Left lung (tissue), 10 donors: Measurements from ENCODE around the gene INPP5D. TPM values are rescaled to one million over a fixed set of nuclear protein-coding genes. Genes with fewer than 3 reads are reported as not detected.

Source experiments
- ATAC-seq: fragments of 200-7000 bp; cut with Tn5 transposase; one replicate; pipeline ENCODE4 v1.9.1; 2020; ENCODE audit warnings: moderate library complexity
- DNase-seq, 4 donors: peaks; one replicate each; pipeline ENCODE4 v3.0.0-alpha.2; 2013 to 2020
- H3K27ac ChIP-seq, 2 donors: fragments of 200-600 bp; sonication (generic) in 1 of 2; one replicate each; pipeline versions ENCODE4 v1.5.0 to v1.8.0; 2020 to 2021
- H3K27me3 ChIP-seq, 2 donors: fragments of 200-600 bp; sonication (generic) in 1 of 2; one replicate each; pipeline versions ENCODE4 v1.5.0 to v1.8.0; 2020 to 2021
- H3K36me3 ChIP-seq, 2 donors: fragments of 200-600 bp; sonication (generic) in 1 of 2; one replicate each; pipeline versions ENCODE4 v1.5.0 to v1.8.0; 2020 to 2021
- H3K4me1 ChIP-seq, 2 donors: fragments of 200-600 bp; one replicate each; pipeline ENCODE4 v1.8.0; 2021
- H3K4me3 ChIP-seq, 2 donors: fragments of 200-600 bp; sonication (generic) in 1 of 2; one replicate each; pipeline versions ENCODE4 v1.5.0 to v1.8.0; 2020 to 2021; ENCODE audit warnings: mild to moderate bottlenecking in 1 of 2
- H3K9me3 ChIP-seq, 2 donors: fragments of 200-600 bp; sonication (generic) in 1 of 2; one replicate each; pipeline versions ENCODE4 v1.5.0 to v1.8.0; 2020 to 2021
- CTCF ChIP-seq, 2 donors: fragments of 200-600 bp; sonication (generic) in 1 of 2; IDR thresholded peaks; one replicate each; pipeline versions ENCODE4 v1.5.0 to v1.8.0; 2021; ENCODE audit warnings: antibody characterized with exemption in 2 of 2
- intact Hi-C, 2 donors: fragments of 100-400 bp; cut with DNase I; formaldehyde crosslinking; loops; one replicate each; pipeline versions ENCODE4 v1.11.2 to v1.14.2; 2022
- polyA plus RNA-seq, 6 donors: library from polyadenylated mRNA; unstranded; fragments of 120-200 nt; gene quantifications; one replicate each; pipeline ENCODE4 v1.2.1, GENCODE V29; 2013; ENCODE audit not compliant: insufficient read length in 6 of 6
- total RNA-seq, 2 donors: library from RNA; stranded (reverse); fragmentation: NEBNext Ultra II Directional; extraction: Animal tissue kit (Norgen Biotek cat#: 25700); gene quantifications; one replicate each; pipeline ENCODE4 v1.2.1, GENCODE V29; 2021
- donor health status: DM: no; HTN: yes; CAD: no.
- donor health status: DM: no; HTN: no; CAD: no.

INPP5D gene
- total and polyA plus RNA-seq, 8 donors, result 10.8 to 40.5 (median 15.0) TPM

- no peak for ATAC-seq
- Histone ChIP-seq H3K36me3 (peaks cover 0 to 89% of the 10 kb centered on the region in 2 donors), H3K4me1 (no peaks in the 10 kb centered on the region), H3K4me3 (no peak overlapping the region), H3K9me3 (no peaks in the 10 kb centered on the region), H3K27ac (no peak overlapping the region), H3K27me3 (no peaks in the 10 kb centered on the region)
- intact Hi-C loops, result no loop called here
- no peak for DNase-seq
- TF ChIP-seq CTCF (IDR thresholded peaks at IDR 0.05), result no peak
Observed at GRCh38 chr2:233129351-233129978, 69.3 kb downstream of the INPP5D start.

GRCh38 chr2:233130024-233130423 is 69.9 kb downstream of the INPP5D start:
- Histone ChIP-seq H3K9me3 (no peaks in the 10 kb centered on the region), H3K4me1 (no peaks in the 10 kb centered on the region), H3K36me3 (peaks cover 0 to 87% of the 10 kb centered on the region in 2 donors), H3K27me3 (no peaks in the 10 kb centered on the region), H3K27ac (no peak overlapping the region), H3K4me3 (no peak overlapping the region)
- no peak for TF ChIP-seq CTCF (IDR thresholded peaks at IDR 0.05)
- DNase-seq (no peak), ATAC-seq (no peak)
- intact Hi-C loops, result no loop called here

- TF ChIP-seq CTCF (IDR thresholded peaks at IDR 0.05), result no peak
- peaks cover 0 to 2% of the 10 kb centered on the region in 2 donors for H3K9me3 ChIP-seq
- H3K27ac ChIP-seq, result no peak overlapping the region
- ATAC-seq (no peak), DNase-seq (no peak)
- no peaks in the 10 kb centered on the region for H3K27me3 ChIP-seq
- H3K4me1 ChIP-seq, result no peaks in the 10 kb centered on the region
- intact Hi-C loops, result no loop called here
- no peak overlapping the region for H3K4me3 ChIP-seq
- H3K36me3 ChIP-seq, result peaks cover 0 to 85% of the 10 kb centered on the region in 2 donors
Observed at GRCh38 chr2:233130481-233131020, 70.4 kb downstream of the INPP5D start.

- DNase-seq (no peak), ATAC-seq (no peak)
- Histone ChIP-seq H3K4me3 (no peak overlapping the region), H3K27ac (no peak overlapping the region), H3K27me3 (no peaks in the 10 kb centered on the region), H3K9me3 (peaks cover 0 to 7% of the 10 kb centered on the region in 2 donors), H3K36me3 (peaks cover 0 to 76% of the 10 kb centered on the region in 2 donors), H3K4me1 (no peaks in the 10 kb centered on the region)
- intact Hi-C loops, result no loop called here
- no peak for TF ChIP-seq CTCF (IDR thresholded peaks at IDR 0.05)
Observed at GRCh38 chr2:233131936-233132720, 72.0 kb downstream of the INPP5D start.

- no peak for TF ChIP-seq CTCF (IDR thresholded peaks at IDR 0.05)
- H3K36me3 ChIP-seq, result peaks cover 0 to 65% of the 10 kb centered on the region in 2 donors
- no peak overlapping the region for H3K27ac ChIP-seq
- no peak overlapping the region for H3K4me3 ChIP-seq
- no peaks in the 10 kb centered on the region for H3K4me1 ChIP-seq
- no peak for DNase-seq
- ATAC-seq, result no peak
- no peaks in the 10 kb centered on the region for H3K27me3 ChIP-seq
- intact Hi-C loops, result no loop called here
- H3K9me3 ChIP-seq, result peaks cover 0 to 7% of the 10 kb centered on the region in 2 donors
Observed at GRCh38 chr2:233133239-233133638, 73.1 kb downstream of the INPP5D start.
